Mucosa of descending colon (tissue), 3 donors: ENCODE results near the gene ACBD7. TPM values are rescaled to one million over a fixed set of nuclear protein-coding genes. Genes with fewer than 3 reads are reported as not detected.

ENCODE experiments used
- ATAC-seq: fragments of 200-7000 bp; cut with Tn5 transposase; one replicate; pipeline ENCODE4 v1.9.1; 2020; ENCODE audit warnings: mild to moderate bottlenecking, moderate library complexity
- DNase-seq, 3 donors: peaks; one replicate each; pipeline ENCODE4 v3.0.0-alpha.2; 2020
- H3K36me3 ChIP-seq: fragments of 200-600 bp; one replicate; pipeline ENCODE4 v1.8.0; 2021; ENCODE audit warnings: low read depth, mild to moderate bottlenecking
- H3K4me1 ChIP-seq: fragments of 200-600 bp; one replicate; pipeline ENCODE4 v1.8.0; 2021; ENCODE audit warnings: low read depth, mild to moderate bottlenecking
- H3K4me3 ChIP-seq: fragments of 200-600 bp; one replicate; pipeline ENCODE4 v1.8.0; 2021; ENCODE audit warnings: mild to moderate bottlenecking
- H3K9me3 ChIP-seq: fragments of 200-600 bp; one replicate; pipeline ENCODE4 v1.8.0; 2021; ENCODE audit warnings: mild to moderate bottlenecking
- intact Hi-C, 2 donors: fragments of 100-400 bp; cut with DNase I in 1 of 2; cut with micrococcal nuclease in 1 of 2; formaldehyde crosslinking; loops; one replicate each; pipeline versions ENCODE4 v1.11.0 to v1.11.1; 2022; cut with DNase I, micrococcal nuclease
- long read RNA-seq, 2 donors: library from polyadenylated mRNA; unstranded; transcript quantifications; one replicate each; pipeline ENCODE4 v2.0.0, GENCODE V29; 2019 to 2021
- total RNA-seq, 3 donors: library from RNA; stranded (reverse); fragmentation: NEBNext Ultra II Directional in 2 of 3; extraction: Animal tissue kit (Norgen Biotek cat#: 25700) in 2 of 3; gene quantifications; one replicate each; pipeline versions ENCODE4 v1.2.1 to v1.2.4, GENCODE V29; 2021 to 2023
- TF ChIP-seq, protein P1 (sequence below): fragments of 200-600 bp; IDR thresholded peaks from one replicate; pipeline ENCODE4 v1.8.0; 2022; ENCODE audit warnings: antibody characterized with exemption, mild to moderate bottlenecking
- donor health status: DM: no; HTN: no; CAD: no; lungs with moderate emphysema.
- donor health status: DM: no; HTN: no; CAD: no.
- donor health status: DM: no; HTN: yes; CAD: no.

The ACBD7 gene
- under 1 TPM in 2 of 3 donors, not detected in 1; 0.22 to 0.75 TPM for total RNA-seq
- long read RNA-seq, donor 1: 0 reads
- long read RNA-seq, donor 2: 0 reads

DNA sequence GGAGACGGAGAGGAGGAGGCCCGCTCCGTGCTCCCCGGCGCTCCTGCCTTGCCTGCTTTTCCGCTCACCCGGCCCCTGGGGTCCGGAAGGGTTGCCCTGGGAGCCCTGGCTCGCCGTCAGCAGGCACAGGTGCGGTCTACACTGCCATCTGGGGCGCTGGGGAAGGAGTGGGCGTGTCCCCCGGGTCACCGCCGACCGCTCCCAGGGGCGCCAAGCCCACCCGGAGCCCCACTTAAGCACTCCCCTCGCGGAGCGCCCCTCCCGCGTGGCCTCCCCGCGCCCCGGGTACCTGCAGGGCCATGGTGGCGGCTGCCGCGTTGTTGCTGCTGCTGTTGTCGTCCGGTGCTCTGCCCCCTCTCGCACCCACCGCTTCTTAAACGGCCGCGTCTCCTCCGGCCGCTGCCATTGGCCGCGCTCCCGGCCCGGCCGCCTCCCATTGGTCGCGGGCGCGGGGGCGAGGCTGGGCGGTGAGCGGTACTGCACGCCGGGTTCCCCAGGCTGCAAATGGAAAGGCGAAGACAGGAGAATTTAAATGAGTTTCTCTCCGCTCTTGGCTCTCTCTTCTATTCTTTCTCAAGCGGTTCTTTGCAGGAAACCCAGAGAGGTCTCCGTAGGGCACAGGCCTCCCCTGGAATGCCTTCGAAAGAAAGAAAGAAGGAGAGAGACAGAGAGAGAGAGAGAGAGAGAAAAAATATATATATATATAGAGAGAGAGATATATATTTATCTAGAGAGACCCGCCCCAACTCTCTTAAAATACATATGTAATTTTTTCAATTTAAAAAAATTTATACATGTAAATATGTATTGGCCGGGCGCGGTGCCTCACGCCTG lies at the start of gene ACBD7:
TSS of gene ACBD7 (minus strand) at position 349 of the 834 bp plus-strand sequence. CDS start at position 301, 48 bp downstream.
- Histone ChIP-seq H3K4me1 (peaks cover 6% of the 10 kb centered on the region), H3K4me3 (no peak within 1 kb of the TSS), H3K9me3 (no peaks in the 10 kb centered on the region), H3K36me3 (no peaks in the 10 kb centered on the region)
- intact Hi-C loops: no loop called here
- TF ChIP-seq, protein P1, sequence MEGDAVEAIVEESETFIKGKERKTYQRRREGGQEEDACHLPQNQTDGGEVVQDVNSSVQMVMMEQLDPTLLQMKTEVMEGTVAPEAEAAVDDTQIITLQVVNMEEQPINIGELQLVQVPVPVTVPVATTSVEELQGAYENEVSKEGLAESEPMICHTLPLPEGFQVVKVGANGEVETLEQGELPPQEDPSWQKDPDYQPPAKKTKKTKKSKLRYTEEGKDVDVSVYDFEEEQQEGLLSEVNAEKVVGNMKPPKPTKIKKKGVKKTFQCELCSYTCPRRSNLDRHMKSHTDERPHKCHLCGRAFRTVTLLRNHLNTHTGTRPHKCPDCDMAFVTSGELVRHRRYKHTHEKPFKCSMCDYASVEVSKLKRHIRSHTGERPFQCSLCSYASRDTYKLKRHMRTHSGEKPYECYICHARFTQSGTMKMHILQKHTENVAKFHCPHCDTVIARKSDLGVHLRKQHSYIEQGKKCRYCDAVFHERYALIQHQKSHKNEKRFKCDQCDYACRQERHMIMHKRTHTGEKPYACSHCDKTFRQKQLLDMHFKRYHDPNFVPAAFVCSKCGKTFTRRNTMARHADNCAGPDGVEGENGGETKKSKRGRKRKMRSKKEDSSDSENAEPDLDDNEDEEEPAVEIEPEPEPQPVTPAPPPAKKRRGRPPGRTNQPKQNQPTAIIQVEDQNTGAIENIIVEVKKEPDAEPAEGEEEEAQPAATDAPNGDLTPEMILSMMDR: peak; percentile 59
- ATAC-seq (peak; percentile 97), DNase-seq (peak; percentile 72 to 84 (median 75))

DNA sequence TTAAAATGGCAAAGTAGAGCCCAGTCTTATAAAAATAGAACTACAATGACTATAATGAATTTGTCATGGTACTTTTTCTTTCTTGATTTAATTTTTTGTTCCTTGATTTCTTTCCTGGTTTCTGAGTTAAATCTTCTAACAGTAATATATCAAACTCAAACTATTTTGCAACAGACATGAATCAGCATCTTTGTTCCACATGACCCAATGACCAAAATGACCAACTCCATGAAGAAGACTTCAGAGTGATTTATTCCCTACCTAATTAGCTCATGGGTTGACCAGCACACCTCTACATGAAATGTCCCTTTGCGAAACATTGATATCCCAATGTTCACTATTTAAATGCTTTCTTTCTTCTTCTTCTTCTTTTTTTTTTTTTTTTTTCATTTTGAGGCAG lies 49.1 kb upstream of the ACBD7 start:
- Histone ChIP-seq H3K36me3 (no peaks in the 10 kb centered on the region), H3K4me3 (no peak overlapping the region), H3K4me1 (no peaks in the 10 kb centered on the region), H3K9me3 (no peaks in the 10 kb centered on the region)
- intact Hi-C loops: no loop called here
- no peak for ATAC-seq
- DNase-seq: no peak
- TF ChIP-seq, protein P1: no peak

DNA sequence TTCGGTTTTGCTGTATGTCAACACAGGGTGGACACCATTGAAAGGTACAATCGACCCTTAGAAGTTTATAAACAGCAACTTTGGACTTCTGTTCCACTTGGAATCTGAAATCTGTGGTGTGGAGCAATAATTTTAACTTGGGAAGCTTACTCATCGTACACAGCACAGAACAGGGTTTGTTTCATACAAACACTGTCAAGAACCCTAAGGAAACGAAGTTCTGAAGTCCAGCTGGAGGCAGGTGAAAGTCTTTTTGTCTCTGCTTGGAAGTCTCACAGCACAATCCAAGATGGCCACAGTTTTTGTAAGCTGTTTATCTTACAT lies 48.4 kb upstream of the ACBD7 start:
- intact Hi-C loops: no loop called here
- TF ChIP-seq, protein P1: no peak
- ATAC-seq: no peak
- no peaks in the 10 kb centered on the region for H3K36me3 ChIP-seq
- no peak overlapping the region for H3K4me3 ChIP-seq
- DNase-seq: no peak
- no peaks in the 10 kb centered on the region for H3K9me3 ChIP-seq
- H3K4me1 ChIP-seq: no peaks in the 10 kb centered on the region

DNA sequence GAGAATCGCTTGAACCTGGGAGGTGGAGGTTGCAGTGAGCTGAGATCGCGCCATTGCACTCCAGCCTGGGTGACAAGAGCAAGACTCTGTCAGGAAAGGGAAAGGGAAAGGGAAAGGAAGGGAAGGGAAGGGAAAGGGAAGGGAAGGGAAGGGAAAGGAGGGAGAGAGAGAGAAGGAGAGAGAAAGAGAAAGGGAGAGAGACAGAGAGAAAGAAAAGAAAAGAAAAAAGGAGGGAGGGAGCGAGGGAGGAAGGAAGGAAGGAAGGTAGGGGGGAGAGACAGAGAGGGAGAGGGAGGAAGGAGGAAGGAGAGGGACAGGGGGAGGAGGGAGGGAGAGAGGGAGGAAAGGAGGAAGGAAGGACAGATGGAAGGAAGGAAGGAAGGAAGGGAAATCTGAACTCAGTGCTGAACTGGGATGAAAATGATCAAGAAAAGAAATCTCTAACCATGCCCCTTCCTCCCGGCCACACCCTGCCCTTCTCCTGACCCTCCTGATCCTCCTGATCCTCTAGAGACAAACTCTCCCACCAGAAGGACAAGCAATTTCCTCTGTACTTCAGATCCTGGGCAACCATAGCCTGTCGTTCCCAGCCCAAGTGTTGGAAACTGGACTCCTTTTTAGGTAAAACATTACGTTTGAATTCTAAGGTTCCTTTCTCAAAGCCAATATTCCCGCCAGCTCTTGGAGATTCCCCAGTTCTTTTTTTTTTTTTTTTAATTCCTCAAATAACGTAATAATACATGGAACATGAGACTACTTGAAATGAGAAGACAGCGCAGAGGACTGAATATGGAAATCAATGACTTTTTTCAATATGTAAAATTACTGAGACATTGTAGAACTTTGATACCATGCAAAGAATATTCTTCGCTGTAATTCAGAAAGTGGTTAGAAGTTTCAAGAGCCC lies 47.8 kb upstream of the ACBD7 start:
- DNase-seq (no peak), ATAC-seq (no peak)
- no peak overlapping the region for H3K4me3 ChIP-seq
- intact Hi-C loops: no loop called here
- H3K9me3 ChIP-seq: no peaks in the 10 kb centered on the region
- H3K36me3 ChIP-seq: no peaks in the 10 kb centered on the region
- no peaks in the 10 kb centered on the region for H3K4me1 ChIP-seq
- TF ChIP-seq, protein P1: no peak

DNA sequence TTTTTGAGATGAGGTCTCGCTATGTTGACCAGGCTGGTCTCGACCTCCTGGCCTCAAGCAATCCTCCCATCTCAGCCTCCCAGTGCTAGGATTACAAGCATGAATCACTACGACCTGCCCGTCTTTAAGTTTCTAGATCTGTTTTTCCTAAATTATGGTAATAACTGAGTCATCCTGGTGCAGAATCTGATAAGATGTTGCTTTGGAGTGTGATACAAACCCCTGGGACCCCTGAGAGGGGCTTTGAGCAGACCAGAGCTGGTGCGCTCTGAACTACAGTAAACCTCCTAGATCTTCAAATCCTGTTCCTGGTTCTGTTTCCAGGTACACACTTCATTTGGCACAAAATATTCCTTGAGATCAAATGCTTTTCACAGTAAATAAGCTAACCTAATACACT lies 42.8 kb upstream of the ACBD7 start:
- Histone ChIP-seq H3K4me1 (no peaks in the 10 kb centered on the region), H3K9me3 (no peaks in the 10 kb centered on the region), H3K4me3 (no peak overlapping the region), H3K36me3 (no peaks in the 10 kb centered on the region)
- DNase-seq: no peak
- ATAC-seq: no peak
- TF ChIP-seq, protein P1: no peak
- intact Hi-C loops: no loop called here
